ENCODE data around the gene PDE10A. TPM values are rescaled to one million over a fixed set of nuclear protein-coding genes. Genes with fewer than 3 reads are reported as not detected.
"Not testable (repeated sequence)": the region's sequence is repeated elsewhere in the genome, so short reads cannot be mapped to it uniquely, and the experiment has no call there.

PDE10A gene
- polyA plus RNA-seq, 3 donors: not detected

DNA sequence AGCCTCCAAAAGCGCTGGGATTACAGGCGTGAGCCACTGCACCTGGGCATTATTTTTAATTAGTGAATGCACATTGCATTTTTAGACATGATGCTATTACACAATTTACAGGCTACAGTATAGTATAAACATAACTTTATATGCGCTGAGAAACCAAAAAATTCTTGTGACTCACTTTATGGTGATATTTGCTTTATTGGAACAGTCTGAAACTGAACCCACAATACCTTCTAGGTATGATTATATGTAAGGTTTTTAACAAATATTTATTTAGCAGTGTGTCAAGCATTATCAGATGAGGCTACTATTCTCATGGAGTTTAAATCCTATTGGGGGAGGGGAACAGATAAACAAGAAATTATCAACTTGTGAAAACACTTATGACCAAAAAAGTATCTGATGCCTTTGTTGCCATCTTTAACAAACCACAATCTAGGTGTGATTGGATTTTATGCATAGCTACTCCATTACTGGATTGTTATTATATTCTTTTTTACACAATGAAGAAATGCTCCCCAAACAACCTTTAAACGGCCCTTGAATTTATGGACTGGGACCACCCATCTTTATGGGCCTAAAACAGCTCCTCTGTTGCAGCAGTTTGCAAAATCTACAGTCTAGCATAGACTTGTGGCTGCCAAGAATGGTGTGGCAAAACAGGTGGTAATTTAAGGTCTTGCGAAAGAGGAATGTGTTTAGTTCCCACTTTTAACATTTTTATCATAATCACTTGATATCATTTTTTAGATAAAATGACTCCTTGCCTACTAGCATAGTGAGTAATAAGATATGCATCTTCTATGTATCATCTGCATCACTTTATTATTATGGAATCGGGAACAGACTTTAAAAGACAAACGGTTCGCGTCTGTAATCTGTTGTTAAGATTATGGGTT is 194.5 kb downstream of the PDE10A start:
- no peak for DNase-seq
- no peak overlapping the region for H3K4me3 ChIP-seq (replicated peaks in 1 of 3; ENCODE audit: low read depth in 2 of 3, low read length in 3 of 3)
- H3K9me3 ChIP-seq (replicated peaks in 1 of 2; ENCODE audit: control insufficient read depth in 1 of 2, insufficient read depth in 1 of 2, low read length in 2 of 2): peaks cover 7 to 10% of the 10 kb centered on the region in 2 donors
- no peak overlapping the region for H3K4me2 ChIP-seq (replicated peaks; ENCODE audit: extremely low read depth, low read length, poor library complexity, severe bottlenecking)
- H3K36me3 ChIP-seq (replicated peaks in 1 of 2; ENCODE audit: control insufficient read depth in 1 of 2, insufficient read depth in 2 of 2, low read length in 2 of 2): no peaks in the 10 kb centered on the region
- H3K4me1 Mint-ChIP-seq: no peaks in the 10 kb centered on the region
- H3K27me3 ChIP-seq (ENCODE audit: control insufficient read depth in 2 of 2, insufficient read depth in 2 of 2, low read length in 2 of 2): no peaks in the 10 kb centered on the region
- no peak overlapping the region for H3K4me3 Mint-ChIP-seq
- no peak overlapping the region for H3K9ac ChIP-seq (ENCODE audit: insufficient read depth, low read length, poor library complexity, severe bottlenecking)
- intact Hi-C loops (cut with micrococcal nuclease): no loop called here
- no peak overlapping the region for H2AFZ ChIP-seq (ENCODE audit: insufficient read depth, low read depth, low read length, poor library complexity, severe bottlenecking)
- WGBS (ENCODE audit: insufficient coverage): no CpG with 5 or more reads among the region's 9 CpGs
- H3K9me3 Mint-ChIP-seq: peaks cover under 1 to 7% (median 5%) of the 10 kb centered on the region in 7 donors
- no peak overlapping the region for H3K27ac ChIP-seq (ENCODE audit: low read depth in 1 of 2, low read length in 2 of 2)
- H3K27ac Mint-ChIP-seq: no peak overlapping the region
- no peaks in the 10 kb centered on the region for H3K4me1 ChIP-seq (ENCODE audit: control insufficient read depth in 1 of 2, insufficient read depth in 2 of 2, low read length in 2 of 2)
- TF ChIP-seq, protein P1, sequence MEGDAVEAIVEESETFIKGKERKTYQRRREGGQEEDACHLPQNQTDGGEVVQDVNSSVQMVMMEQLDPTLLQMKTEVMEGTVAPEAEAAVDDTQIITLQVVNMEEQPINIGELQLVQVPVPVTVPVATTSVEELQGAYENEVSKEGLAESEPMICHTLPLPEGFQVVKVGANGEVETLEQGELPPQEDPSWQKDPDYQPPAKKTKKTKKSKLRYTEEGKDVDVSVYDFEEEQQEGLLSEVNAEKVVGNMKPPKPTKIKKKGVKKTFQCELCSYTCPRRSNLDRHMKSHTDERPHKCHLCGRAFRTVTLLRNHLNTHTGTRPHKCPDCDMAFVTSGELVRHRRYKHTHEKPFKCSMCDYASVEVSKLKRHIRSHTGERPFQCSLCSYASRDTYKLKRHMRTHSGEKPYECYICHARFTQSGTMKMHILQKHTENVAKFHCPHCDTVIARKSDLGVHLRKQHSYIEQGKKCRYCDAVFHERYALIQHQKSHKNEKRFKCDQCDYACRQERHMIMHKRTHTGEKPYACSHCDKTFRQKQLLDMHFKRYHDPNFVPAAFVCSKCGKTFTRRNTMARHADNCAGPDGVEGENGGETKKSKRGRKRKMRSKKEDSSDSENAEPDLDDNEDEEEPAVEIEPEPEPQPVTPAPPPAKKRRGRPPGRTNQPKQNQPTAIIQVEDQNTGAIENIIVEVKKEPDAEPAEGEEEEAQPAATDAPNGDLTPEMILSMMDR (IDR thresholded peaks at IDR 0.05): no peak
- H4K20me1 ChIP-seq (ENCODE audit: insufficient read depth, low read length): no peaks in the 10 kb centered on the region
- H3K79me2 ChIP-seq (ENCODE audit: insufficient read depth, low read length): no peaks in the 10 kb centered on the region
- no peaks in the 10 kb centered on the region for H3K36me3 Mint-ChIP-seq
- H3K27me3 Mint-ChIP-seq (ENCODE audit: low read depth in 3 of 3): no peaks in the 10 kb centered on the region

DNA sequence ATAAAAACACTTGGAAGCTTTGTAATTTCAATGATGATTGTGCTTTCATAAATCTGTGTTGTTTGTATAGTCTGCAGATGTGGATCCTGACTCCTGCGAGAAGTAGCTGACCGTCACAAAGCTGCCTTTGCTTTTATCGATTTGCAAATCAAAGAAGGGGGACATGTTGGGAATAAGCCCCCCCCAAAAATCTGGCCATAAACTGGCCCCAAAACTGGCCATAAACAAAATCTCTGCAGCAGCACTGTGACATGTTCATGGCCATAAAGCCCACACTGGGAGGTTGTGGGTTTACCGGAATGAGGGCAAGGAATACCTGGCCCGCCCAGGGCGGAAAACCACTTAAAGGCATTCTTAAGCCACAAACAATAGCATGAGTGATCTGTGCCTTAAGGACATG is 199.5 kb downstream of the PDE10A start:
- intact Hi-C loops (cut with micrococcal nuclease); H3K36me3 ChIP-seq (replicated peaks in 1 of 2; ENCODE audit: control insufficient read depth in 1 of 2, insufficient read depth in 2 of 2, low read length in 2 of 2); DNase-seq; H3K27ac Mint-ChIP-seq; H3K27ac ChIP-seq (ENCODE audit: low read depth in 1 of 2, low read length in 2 of 2); H3K79me2 ChIP-seq (ENCODE audit: insufficient read depth, low read length); H3K9ac ChIP-seq (ENCODE audit: insufficient read depth, low read length, poor library complexity, severe bottlenecking); H3K27me3 Mint-ChIP-seq (ENCODE audit: low read depth in 3 of 3); H3K4me3 Mint-ChIP-seq; H3K4me3 ChIP-seq (replicated peaks in 1 of 3; ENCODE audit: low read depth in 2 of 3, low read length in 3 of 3); H2AFZ ChIP-seq (ENCODE audit: insufficient read depth, low read depth, low read length, poor library complexity, severe bottlenecking); H3K4me2 ChIP-seq (replicated peaks; ENCODE audit: extremely low read depth, low read length, poor library complexity, severe bottlenecking); H3K4me1 Mint-ChIP-seq; H3K36me3 Mint-ChIP-seq; H3K4me1 ChIP-seq (ENCODE audit: control insufficient read depth in 1 of 2, insufficient read depth in 2 of 2, low read length in 2 of 2); H3K27me3 ChIP-seq (ENCODE audit: control insufficient read depth in 2 of 2, insufficient read depth in 2 of 2, low read length in 2 of 2); H4K20me1 ChIP-seq (ENCODE audit: insufficient read depth, low read length): not testable (repeated sequence)
- H3K9me3 ChIP-seq (replicated peaks in 1 of 2; ENCODE audit: control insufficient read depth in 1 of 2, insufficient read depth in 1 of 2, low read length in 2 of 2): peaks cover 10 to 12% of the 10 kb centered on the region in 2 donors
- WGBS (ENCODE audit: insufficient coverage): 100% methylated on average over 2 of the region's 6 CpGs
- H3K9me3 Mint-ChIP-seq: peaks cover 2 to 18% (median 10%) of the 10 kb centered on the region in 7 donors

DNA sequence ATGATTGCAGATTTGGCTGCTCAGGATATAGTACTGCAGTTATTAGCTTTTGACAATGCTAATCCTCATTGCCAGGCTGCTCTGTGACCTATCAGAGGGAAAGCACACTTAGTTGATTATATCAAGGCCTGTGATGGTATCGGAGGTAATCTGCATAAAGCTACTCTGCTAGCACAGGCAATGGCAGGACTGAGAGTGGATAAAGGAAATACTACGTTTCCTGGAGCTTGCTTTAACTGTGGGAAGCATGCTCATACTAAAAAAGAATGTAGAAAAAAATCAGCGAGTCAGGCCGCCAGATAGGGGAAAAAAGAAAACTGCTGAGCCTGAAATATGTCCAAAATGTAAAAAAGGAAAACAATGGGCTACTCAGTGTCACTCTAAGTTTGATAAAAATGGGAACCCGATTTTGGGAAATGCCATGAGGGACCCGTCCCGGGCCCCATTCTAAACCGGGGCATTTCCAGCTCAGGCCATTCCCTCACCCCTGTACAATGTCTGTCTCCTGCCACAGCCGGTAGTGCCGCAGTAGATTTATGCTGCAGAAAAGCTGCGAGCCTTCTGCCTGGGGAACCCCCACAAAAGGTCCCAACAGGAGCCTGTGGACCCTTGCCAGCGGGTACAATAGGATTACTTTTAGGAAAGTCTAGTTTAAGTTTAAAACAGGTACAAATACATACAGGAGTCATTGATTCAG is 203.3 kb downstream of the PDE10A start:
- H3K4me2 ChIP-seq (replicated peaks; ENCODE audit: extremely low read depth, low read length, poor library complexity, severe bottlenecking); H4K20me1 ChIP-seq (ENCODE audit: insufficient read depth, low read length); H3K27ac Mint-ChIP-seq; H3K36me3 ChIP-seq (replicated peaks in 1 of 2; ENCODE audit: control insufficient read depth in 1 of 2, insufficient read depth in 2 of 2, low read length in 2 of 2); intact Hi-C loops (cut with micrococcal nuclease); H3K27me3 ChIP-seq (ENCODE audit: control insufficient read depth in 2 of 2, insufficient read depth in 2 of 2, low read length in 2 of 2); H3K36me3 Mint-ChIP-seq; H3K4me3 ChIP-seq (replicated peaks in 1 of 3; ENCODE audit: low read depth in 2 of 3, low read length in 3 of 3); H3K9ac ChIP-seq (ENCODE audit: insufficient read depth, low read length, poor library complexity, severe bottlenecking); H3K79me2 ChIP-seq (ENCODE audit: insufficient read depth, low read length); H3K27ac ChIP-seq (ENCODE audit: low read depth in 1 of 2, low read length in 2 of 2); H3K4me3 Mint-ChIP-seq; H3K4me1 Mint-ChIP-seq; H3K27me3 Mint-ChIP-seq (ENCODE audit: low read depth in 3 of 3); DNase-seq; H2AFZ ChIP-seq (ENCODE audit: insufficient read depth, low read depth, low read length, poor library complexity, severe bottlenecking); H3K4me1 ChIP-seq (ENCODE audit: control insufficient read depth in 1 of 2, insufficient read depth in 2 of 2, low read length in 2 of 2): not testable (repeated sequence)
- peaks cover 10 to 12% of the 10 kb centered on the region in 2 donors for H3K9me3 ChIP-seq (replicated peaks in 1 of 2; ENCODE audit: control insufficient read depth in 1 of 2, insufficient read depth in 1 of 2, low read length in 2 of 2)
- peaks cover 2 to 19% (median 10%) of the 10 kb centered on the region in 7 donors for H3K9me3 Mint-ChIP-seq
- WGBS (ENCODE audit: insufficient coverage): 11% methylated on average over 8 of the region's 12 CpGs

Measured in CD14-positive monocyte (primary cell).